Heart left ventricle (tissue), 16 donors: Measurements from ENCODE around the gene RAI1. TPM values are rescaled to one million over a fixed set of nuclear protein-coding genes. Genes with fewer than 3 reads are reported as not detected.

Source experiments
- ATAC-seq, 4 donors: fragments of 200-7000 bp; cut with Tn5 transposase; one replicate each; pipeline ENCODE4 v1.9.1; 2020 to 2022; ENCODE audit warnings: moderate library complexity in 4 of 4, mild to moderate bottlenecking in 3 of 4, moderate number of reproducible peaks in 1 of 4
- DNase-seq, 5 donors: peaks; one replicate each; pipeline ENCODE4 v3.0.0-alpha.2; 2020
- H3K27ac ChIP-seq, 12 donors: fragments of 200-600 bp; sonication (generic) in 4 of 12; one replicate each; pipeline versions ENCODE4 v1.5.0 to v1.8.0; 2016 to 2022; ENCODE audit warnings: mild to moderate bottlenecking in 2 of 12
- H3K27me3 ChIP-seq, 9 donors: fragments of 200-600 bp; sonication (generic) in 2 of 9; one replicate each; pipeline versions ENCODE4 v1.5.1 to v1.8.0; 2016 to 2022; ENCODE audit warnings: mild to moderate bottlenecking in 3 of 9
- H3K36me3 ChIP-seq, 9 donors: fragments of 200-600 bp; sonication (generic) in 2 of 9; one replicate each; pipeline versions ENCODE4 v1.5.0 to v1.8.0; 2018 to 2022; ENCODE audit warnings: mild to moderate bottlenecking in 2 of 9
- H3K4me1 ChIP-seq, 12 donors: fragments of 200-600 bp; sonication (generic) in 4 of 12; one replicate each; pipeline versions ENCODE4 v1.5.0 to v1.8.0; 2016 to 2022; ENCODE audit warnings: mild to moderate bottlenecking in 3 of 12
- H3K4me3 ChIP-seq, 12 donors: fragments of 200-600 bp; sonication (generic) in 4 of 12; one replicate each; pipeline versions ENCODE4 v1.5.0 to v1.8.0; 2017 to 2022; ENCODE audit warnings: mild to moderate bottlenecking in 9 of 12, moderate library complexity in 4 of 12
- H3K9me3 ChIP-seq, 12 donors: fragments of 200-600 bp; sonication (generic) in 4 of 12; one replicate each; pipeline versions ENCODE4 v1.5.0 to v1.8.0; 2016 to 2022; ENCODE audit warnings: mild to moderate bottlenecking in 1 of 12
- CTCF ChIP-seq, 12 donors: fragments of 200-600 bp; sonication (generic) in 4 of 12; IDR thresholded peaks; one replicate each; pipeline versions ENCODE4 v1.5.0 to v1.8.0; 2018 to 2022; ENCODE audit warnings: antibody characterized with exemption in 12 of 12, mild to moderate bottlenecking in 5 of 12
- POLR2A ChIP-seq, 2 donors: fragments of 450-650 bp; IDR thresholded peaks; one replicate each; pipeline ENCODE4 v1.6.1; 2017; ENCODE audit warnings: antibody characterized with exemption in 2 of 2, mild to moderate bottlenecking in 2 of 2, moderate library complexity in 2 of 2
- WGBS, 4 donors: extraction: QIAGEN DNeasy Blood & Tissue Kit in 2 of 4; methylation state at CpG; one replicate each; pipeline versions ENCODE4 v1.1.5 to v1.1.7; 2013 to 2018; 5-methylcytosine and 5-hydroxymethylcytosine counted together
- intact Hi-C, 10 donors: fragments of 100-400 bp; cut with DNase I; formaldehyde crosslinking; loops; one replicate each; pipeline versions ENCODE4 v1.11.1 to v1.14.2; 2022
- polyA plus RNA-seq, 2 donors: library from polyadenylated mRNA; stranded (reverse); fragments of 200-250 nt; gene quantifications; one replicate each; pipeline ENCODE4 v1.2.3, GENCODE V29; 2013
- total RNA-seq, 9 donors: library from RNA; depleted of rRNA in 2 of 9; stranded (reverse); fragments of >200 nt in 2 of 9; fragmentation: NEBNext Ultra II Directional in 3 of 9; extraction: Animal tissue kit (Norgen Biotek cat#: 25700) in 3 of 9; gene quantifications; one replicate each; pipeline versions ENCODE4 v1.1.0 to v1.2.4, GENCODE V29; 2016 to 2023
- donor health status: ischemic (EF 13 %, LVEDD 7.1; RV severe dilation, severe dysfunction).
- donor health status: healthy with polysubstance abuse.
- donor health status: DM: no; HTN: yes; CAD: no.
- donor health status: DM: no; HTN: no; CAD: no.
- donor health status: ischemic (EF 25% LVEDD 6.9; RV normal size, moderate dysfunction).
- donor health status: ischemic (EF 25% LVEDD 5.7; RV mildly dilated, moderate dysfunction).
- donor health status: healthy.
- donor health status: DM: yes; HTN: yes; CAD: no.
- donor health status: ischemic (EF 35%, LVEDD 5.7; RV mildly dilated, moderate dysfunction).
- donor health status: nonischemic (EF 11% LVEDD 7.7; RV severe dilation, severe dysfunction).
- donor health status: DM: yes; HTN: yes; CAD: no.
- donor health status: PGD.
- donor health status: ischemic (EF 29% LVEDD 5.4; RV normal size, mild dysfunction).
- donor health status: nonischemic (EF 23%, LVEDD 6.1; RV moderate dilation, normal function).

Gene RAI1
- total and polyA plus RNA-seq, 11 donors, result 15.1 to 37.2 (median 20.8) TPM

DNA sequence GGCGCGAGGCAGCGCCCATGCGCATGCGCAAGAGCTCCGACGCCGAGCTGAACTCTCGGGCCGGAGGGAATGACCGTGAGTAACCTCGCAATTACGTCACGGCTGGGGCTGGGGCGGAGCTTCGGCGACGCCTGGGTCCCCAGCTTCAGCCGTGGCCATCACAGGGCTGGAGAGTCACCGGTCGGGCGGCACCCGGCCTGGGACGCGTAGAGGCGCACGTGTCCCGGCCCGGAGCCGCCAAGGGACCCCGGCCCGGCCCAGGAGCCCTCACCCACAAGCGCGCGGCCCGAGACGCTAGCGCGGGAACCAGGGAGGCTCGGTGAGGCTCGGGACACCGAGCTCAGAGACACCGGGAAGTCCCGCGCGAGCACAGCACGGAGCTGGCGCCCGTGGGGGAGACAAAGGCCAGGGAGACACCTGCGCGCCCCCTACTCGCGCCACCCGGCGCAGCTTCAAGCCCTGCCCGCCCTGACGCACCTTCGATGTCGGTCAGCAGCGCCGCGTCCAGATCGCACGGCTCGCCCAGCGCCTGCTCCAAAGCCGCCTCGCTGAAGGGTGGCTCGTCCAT is 155.1 kb downstream of the RAI1 start:
- Histone ChIP-seq H3K4me1 (peaks cover 29 to 82% (median 67%) of the 10 kb centered on the region in 12 donors), H3K4me3 (peak overlapping the region; percentile 51 to 98 (median 76)), H3K36me3 (peaks cover 0 to 12% (median 0%) of the 10 kb centered on the region in 9 donors), H3K9me3 (no peaks in the 10 kb centered on the region), H3K27me3 (no peaks in the 10 kb centered on the region), H3K27ac (peak overlapping the region; percentile 96 to 99 (median 98))
- TF ChIP-seq POLR2A (IDR thresholded peaks at IDR 0.05) (peak; percentile 95 to 99), CTCF (IDR thresholded peaks at IDR 0.05) (no peak)
- intact Hi-C loops, result loop anchor here in 1 of 10 donors (2.0 kb wide), 1 partner anchor 14 kb away; no protein-coding TSS in a partner anchor
- 0 to 1% (median 0%) methylated on average over 21 to 69 of the region's 69 CpGs for WGBS, 4 donors
- ATAC-seq (peak; percentile 81 to 86 (median 84)), DNase-seq (peak; percentile 97 to 99 (median 98))

DNA sequence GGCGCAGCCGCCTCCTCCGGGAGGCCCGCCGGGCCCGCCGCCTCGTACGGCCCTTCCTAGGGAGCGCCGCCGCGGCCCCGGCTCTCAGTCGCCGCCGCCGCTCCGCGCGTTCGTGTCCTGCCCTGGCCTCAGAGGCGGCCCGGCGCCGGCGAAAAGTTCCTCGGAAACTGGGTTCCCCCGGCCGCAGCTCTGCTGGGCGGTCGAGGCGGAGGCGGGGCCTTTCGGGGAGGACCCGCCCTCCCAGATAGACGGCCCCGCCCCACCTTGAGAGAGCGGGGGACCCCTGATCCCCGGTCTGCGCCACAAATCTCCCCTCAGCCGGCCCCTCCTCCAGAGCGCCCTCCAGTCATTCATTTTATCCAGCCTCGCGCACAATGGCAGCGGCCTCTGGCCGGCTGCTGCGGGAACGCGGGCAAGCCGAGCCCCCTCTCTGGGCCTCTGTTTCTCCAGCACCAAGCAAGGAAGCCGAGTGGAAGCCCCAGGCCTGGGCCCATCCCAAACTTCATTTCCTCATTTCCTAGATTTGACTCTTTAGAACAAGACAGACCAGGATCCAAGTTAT is 155.6 kb downstream of the RAI1 start, which contains the start of gene SREBF1:
SREBF1 (minus strand) TSS at position 169 of the 562 bp plus-strand sequence. CDS start 169 bp downstream, outside the sequence.
- peaks cover 0 to 6% (median 0%) of the 10 kb centered on the region in 9 donors for H3K36me3 ChIP-seq
- TF ChIP-seq POLR2A (IDR thresholded peaks at IDR 0.05) (no peak), CTCF (IDR thresholded peaks at IDR 0.05) (no peak)
- H3K9me3 ChIP-seq, result no peaks in the 10 kb centered on the region
- no peaks in the 10 kb centered on the region for H3K27me3 ChIP-seq
- DNase-seq, result peak; percentile 69 to 87 (median 72)
- 6 to 14% (median 7%) methylated on average over 20 to 52 of the region's 52 CpGs for WGBS, 4 donors
- peak in 2 of 4 donors; percentile 9 to 32 for ATAC-seq
- intact Hi-C loops, result loop anchor here in 1 of 10 donors (2.0 kb wide), 1 partner anchor 14 kb away; no protein-coding TSS in a partner anchor
- peaks cover 30 to 82% (median 67%) of the 10 kb centered on the region in 12 donors for H3K4me1 ChIP-seq
- peak within 1 kb of the TSS; percentile 96 to 99 (median 98) for H3K27ac ChIP-seq
- H3K4me3 ChIP-seq, result peak within 1 kb of the TSS; percentile 51 to 98 (median 76)

- DNase-seq, result peak in 4 of 5 donors; percentile 74 to 79 (median 78)
- Histone ChIP-seq H3K9me3 (no peaks in the 10 kb centered on the region), H3K36me3 (peaks cover 0 to under 1% (median 0%) of the 10 kb centered on the region in 9 donors), H3K4me3 (peak overlapping the region in 11 of 12 donors; percentile 58 to 98 (median 78)), H3K27ac (peak overlapping the region; percentile 96 to 99 (median 98)), H3K4me1 (peaks cover 30 to 83% (median 71%) of the 10 kb centered on the region in 12 donors), H3K27me3 (no peaks in the 10 kb centered on the region)
- peak in 3 of 12 donors; percentile 10 to 32 (median 13) for TF ChIP-seq CTCF (IDR thresholded peaks at IDR 0.05)
- TF ChIP-seq POLR2A (IDR thresholded peaks at IDR 0.05), result peak in 1 of 2 donors; percentile 26
- intact Hi-C loops, result loop anchor here in 1 of 10 donors (2.0 kb wide), 1 partner anchor 15 kb away; no protein-coding TSS in a partner anchor
- ATAC-seq, result peak in 3 of 4 donors; percentile 0 to 44 (median 7)
- 17 to 38% (median 28%) methylated on average over 3 of the region's 3 CpGs for WGBS, 4 donors
These were observed 156.1 kb downstream of the RAI1 start for GRCh38 chr17:17837380-17837821.
